22Rv1 (cell line): Measurements from ENCODE around the gene DAP.
A peak's percentile ranks its signal among the peaks of the same experiment; 100 is the strongest.

Experiments used
- H3K27ac ChIP-seq: fragments of 450-650 bp; 2 replicates; pipeline ENCODE4 v1.5.1; 2017
- CTCF ChIP-seq: fragments of 450-650 bp; IDR thresholded peaks from 2 replicates; pipeline ENCODE4 v1.5.1; 2017; ENCODE audit warnings: mild to moderate bottlenecking
- ZFX ChIP-seq: fragments of 450-650 bp; IDR thresholded peaks from 2 replicates; pipeline ENCODE4 v1.6.1; 2017; ENCODE audit warnings: antibody characterized with exemption, borderline replicate concordance

DAP gene

GRCh38 chr5:10760096-10760920 lies 726 bp downstream of the DAP start:
- TF ChIP-seq ZFX, result no peak
- TF ChIP-seq CTCF, result no peak

GRCh38 chr5:10759111-10759510 lies 1.9 kb downstream of the DAP start:
- TF ChIP-seq ZFX (no peak), CTCF (no peak)
- H3K27ac ChIP-seq, result no peak overlapping the region

More at GRCh38 chr5:10760096-10760920, 726 bp downstream of the DAP start:
- peak overlapping the region; percentile 84 for H3K27ac ChIP-seq

DNA sequence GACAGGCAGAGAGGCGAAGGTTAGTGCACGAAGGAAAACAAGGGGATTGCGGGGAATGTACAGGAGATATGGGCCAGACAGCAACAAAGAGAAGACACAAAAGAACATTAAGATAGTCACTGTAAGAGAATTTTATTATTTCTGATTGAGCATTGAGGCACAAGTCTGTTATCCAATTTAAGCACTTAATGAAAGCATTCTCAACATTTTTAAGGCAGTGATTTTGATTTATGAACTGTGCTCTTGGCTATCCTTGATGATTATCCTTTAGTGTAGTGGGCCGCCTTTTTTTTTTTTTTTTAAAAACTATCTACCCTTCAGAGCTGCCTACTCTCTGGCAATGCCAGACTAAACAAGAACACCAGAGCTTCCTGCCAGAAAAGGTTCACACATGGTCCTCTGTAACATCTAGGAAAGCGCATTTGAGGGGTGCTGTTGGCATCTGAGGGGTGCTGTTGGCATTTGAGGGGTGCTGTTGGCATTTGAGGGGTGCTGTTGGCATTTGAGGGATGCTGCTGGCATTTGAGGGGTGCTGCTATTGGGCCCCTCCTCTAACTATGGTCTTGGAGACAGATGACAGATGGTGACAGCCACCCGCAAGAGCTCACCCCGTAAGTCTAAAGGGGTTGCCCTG lies 3.0 kb downstream of the DAP start:
- TF ChIP-seq ZFX, result no peak
- TF ChIP-seq CTCF, result no peak

DNA sequence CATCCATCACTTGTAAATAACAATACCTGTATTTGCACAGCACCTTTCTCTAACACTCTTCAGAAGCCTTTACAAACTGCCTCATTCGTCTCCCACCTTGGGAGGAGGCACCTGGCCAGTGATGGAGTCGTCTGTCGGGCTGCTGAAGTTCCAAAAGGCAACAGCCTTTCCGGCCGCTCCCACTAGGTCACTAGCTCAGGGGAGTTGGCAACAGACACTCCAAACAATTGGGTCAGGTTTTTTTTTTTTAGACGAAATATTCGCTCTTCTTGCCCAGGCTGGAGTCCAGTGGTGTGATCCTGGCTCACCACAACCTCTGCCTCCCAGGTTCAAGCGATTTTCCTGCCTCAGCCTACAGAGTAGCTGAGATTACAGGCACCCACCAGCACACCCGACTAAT lies 4.0 kb downstream of the DAP start:
- TF ChIP-seq ZFX, result no peak
- TF ChIP-seq CTCF, result no peak
- no peak overlapping the region for H3K27ac ChIP-seq

More for the DNA sequence above, 3.0 kb downstream of the DAP start:
- H3K27ac ChIP-seq, result no peak overlapping the region

DNA sequence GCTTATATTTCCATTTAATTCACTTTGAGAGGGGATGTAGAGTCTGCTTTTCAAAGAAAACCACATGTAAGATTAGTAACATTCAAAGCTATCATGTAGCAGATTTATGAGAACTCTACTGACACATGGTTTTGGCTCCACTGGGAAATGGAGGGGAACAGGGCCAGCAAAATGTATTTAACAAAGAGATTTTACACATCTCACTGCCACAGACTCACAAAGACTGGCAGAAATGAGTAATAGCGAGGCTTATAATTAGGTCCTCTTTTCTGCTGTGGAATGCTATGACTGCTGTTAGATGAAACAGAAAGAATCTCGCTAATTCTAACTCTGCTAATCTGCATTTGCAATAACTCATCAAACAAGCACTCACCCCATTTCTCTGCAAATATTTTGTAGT lies 4.5 kb downstream of the DAP start:
- TF ChIP-seq ZFX (no peak), CTCF (no peak)
- H3K27ac ChIP-seq, result no peak overlapping the region

DNA sequence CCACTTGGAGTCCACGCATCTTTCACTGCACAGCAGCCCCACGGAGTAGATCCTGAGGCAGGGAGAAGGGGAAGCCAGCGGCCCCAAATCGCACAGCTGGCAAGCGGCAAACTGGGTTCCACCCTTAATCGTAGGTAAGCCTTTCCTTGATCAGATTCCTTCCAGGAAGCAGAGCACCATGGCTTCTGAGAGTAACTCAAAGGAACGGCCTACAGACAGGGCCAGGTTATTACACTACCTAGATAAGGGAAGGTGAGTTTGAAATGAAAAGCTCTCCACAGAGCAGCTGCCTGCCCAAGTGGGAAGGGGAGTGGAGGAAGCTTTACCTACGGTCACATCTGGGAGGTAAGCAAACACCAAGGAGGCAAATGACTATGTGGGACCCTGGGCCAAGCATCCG lies 7.9 kb downstream of the DAP start:
- TF ChIP-seq ZFX, result no peak
- TF ChIP-seq CTCF, result no peak
- no peak overlapping the region for H3K27ac ChIP-seq

DNA sequence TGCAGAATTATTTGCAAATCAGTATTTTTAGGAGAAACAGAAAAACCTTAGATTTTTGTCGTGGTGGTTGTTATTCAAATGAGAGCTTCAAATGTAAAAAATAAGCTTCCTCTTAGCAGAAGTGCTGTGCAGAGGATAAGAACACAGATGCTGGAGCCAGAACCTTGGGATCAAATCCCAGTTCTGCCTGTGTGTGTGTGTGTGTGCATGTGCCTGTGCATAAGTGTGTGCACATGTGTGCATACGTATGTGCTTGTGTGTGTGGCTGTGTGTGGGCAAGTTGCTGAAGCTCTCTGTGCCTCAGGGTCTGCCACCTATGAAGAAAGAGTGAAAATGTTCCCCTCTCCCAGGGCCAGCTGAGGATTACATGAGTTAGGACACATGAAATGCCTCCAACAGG lies 8.6 kb downstream of the DAP start:
- TF ChIP-seq ZFX (no peak), CTCF (no peak)
- H3K27ac ChIP-seq, result no peak overlapping the region
